Measurements from ENCODE around the gene PCSK4. TPM values are rescaled to one million over a fixed set of nuclear protein-coding genes. Genes with fewer than 3 reads are reported as not detected.

PCSK4 gene
- total RNA-seq, 1 donor from 2014 or later: 5.4 TPM

DNA sequence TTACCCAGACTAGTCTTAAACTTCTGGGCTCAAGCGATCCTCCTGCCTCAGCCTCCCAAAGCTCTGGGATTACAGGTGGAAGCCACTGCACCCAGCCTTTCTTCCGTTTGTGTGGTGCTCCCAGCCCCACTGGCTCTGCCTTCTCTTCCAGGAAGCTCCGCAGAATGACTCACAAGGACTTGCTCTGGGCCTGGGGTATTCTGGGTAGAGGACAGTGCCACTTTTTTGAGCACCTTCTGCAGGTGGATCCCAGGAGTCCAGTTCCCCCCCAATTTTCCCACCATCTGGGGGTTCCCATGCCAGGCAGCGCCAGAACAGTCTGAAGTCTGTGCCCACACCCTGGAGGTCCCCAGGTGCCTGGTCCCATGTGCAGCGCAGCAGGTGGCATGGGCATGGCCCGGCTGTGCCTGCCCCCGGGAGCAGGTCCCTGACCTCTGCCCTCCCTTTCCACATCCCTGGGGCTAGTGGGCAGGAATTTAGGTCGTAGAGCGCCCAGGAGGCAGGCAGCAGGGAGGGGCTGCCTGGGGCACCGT lies 2.4 kb upstream of the PCSK4 start:
- no peaks in the 10 kb centered on the region for H3K27me3 ChIP-seq
- no peak for TF ChIP-seq POLR2A (IDR thresholded peaks at IDR 0.05)
- TF ChIP-seq POLR2AphosphoS5 (IDR thresholded peaks at IDR 0.05; ENCODE audit: insufficient read depth in 1 of 2, low read depth in 1 of 2): no peak
- TF ChIP-seq, protein P1, sequence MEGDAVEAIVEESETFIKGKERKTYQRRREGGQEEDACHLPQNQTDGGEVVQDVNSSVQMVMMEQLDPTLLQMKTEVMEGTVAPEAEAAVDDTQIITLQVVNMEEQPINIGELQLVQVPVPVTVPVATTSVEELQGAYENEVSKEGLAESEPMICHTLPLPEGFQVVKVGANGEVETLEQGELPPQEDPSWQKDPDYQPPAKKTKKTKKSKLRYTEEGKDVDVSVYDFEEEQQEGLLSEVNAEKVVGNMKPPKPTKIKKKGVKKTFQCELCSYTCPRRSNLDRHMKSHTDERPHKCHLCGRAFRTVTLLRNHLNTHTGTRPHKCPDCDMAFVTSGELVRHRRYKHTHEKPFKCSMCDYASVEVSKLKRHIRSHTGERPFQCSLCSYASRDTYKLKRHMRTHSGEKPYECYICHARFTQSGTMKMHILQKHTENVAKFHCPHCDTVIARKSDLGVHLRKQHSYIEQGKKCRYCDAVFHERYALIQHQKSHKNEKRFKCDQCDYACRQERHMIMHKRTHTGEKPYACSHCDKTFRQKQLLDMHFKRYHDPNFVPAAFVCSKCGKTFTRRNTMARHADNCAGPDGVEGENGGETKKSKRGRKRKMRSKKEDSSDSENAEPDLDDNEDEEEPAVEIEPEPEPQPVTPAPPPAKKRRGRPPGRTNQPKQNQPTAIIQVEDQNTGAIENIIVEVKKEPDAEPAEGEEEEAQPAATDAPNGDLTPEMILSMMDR (IDR thresholded peaks at IDR 0.05): no peak
- no peaks in the 10 kb centered on the region for H3K9me3 ChIP-seq
- DNase-seq (ENCODE audit: extremely low spot score in 2 of 2): no peak
- no peaks in the 10 kb centered on the region for H3K36me3 ChIP-seq
- H3K4me1 ChIP-seq: peaks cover 16% of the 10 kb centered on the region
- intact Hi-C loops (cut with DNase I): no loop called here
- no peak overlapping the region for H3K4me3 ChIP-seq
- no peak overlapping the region for H3K27ac ChIP-seq

DNA sequence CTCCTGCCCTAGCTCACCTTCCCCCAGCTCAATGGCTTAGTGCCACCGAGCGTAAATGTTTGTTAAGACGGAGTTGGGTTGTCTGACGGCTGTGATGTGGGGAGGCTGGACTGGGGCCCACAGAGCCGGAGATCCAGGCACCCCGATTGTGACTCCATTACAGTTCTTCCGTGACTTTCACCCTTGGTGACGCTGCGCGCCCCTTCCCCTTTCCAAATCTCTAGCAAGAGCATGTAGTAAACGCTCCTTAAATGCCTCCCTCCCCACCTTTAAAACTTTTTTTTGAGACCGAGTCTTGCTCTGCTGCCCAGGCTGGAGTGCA lies 1.7 kb upstream of the PCSK4 start:
- no peak for TF ChIP-seq POLR2A (IDR thresholded peaks at IDR 0.05)
- no peak for TF ChIP-seq POLR2AphosphoS5 (IDR thresholded peaks at IDR 0.05; ENCODE audit: insufficient read depth in 1 of 2, low read depth in 1 of 2)
- Histone ChIP-seq H3K36me3 (no peaks in the 10 kb centered on the region), H3K9me3 (no peaks in the 10 kb centered on the region), H3K4me1 (peaks cover 16% of the 10 kb centered on the region), H3K27me3 (no peaks in the 10 kb centered on the region), H3K27ac (no peak overlapping the region), H3K4me3 (peak overlapping the region in 1 of 2 donors; percentile 74)
- DNase-seq (ENCODE audit: extremely low spot score in 2 of 2): no peak
- intact Hi-C loops (cut with DNase I): no loop called here

- intact Hi-C loops (cut with DNase I): no loop called here
- H3K27me3 ChIP-seq: no peaks in the 10 kb centered on the region
- H3K4me3 ChIP-seq: peak within 1 kb of the TSS; percentile 54 to 74
- H3K27ac ChIP-seq: peak within 1 kb of the TSS; percentile 74
- TF ChIP-seq, protein P1 (IDR thresholded peaks at IDR 0.05): no peak
- peaks cover 16% of the 10 kb centered on the region for H3K4me1 ChIP-seq
- H3K9me3 ChIP-seq: no peaks in the 10 kb centered on the region
- no peaks in the 10 kb centered on the region for H3K36me3 ChIP-seq
- no peak for DNase-seq (ENCODE audit: extremely low spot score in 2 of 2)
Measured at GRCh38 chr19:1491114-1491848, 1.1 kb upstream of the PCSK4 start, which contains the start of gene REEP6. Gene REEP6, plus strand, starts transcription at chr19:1491181. Its CDS starts 89 bp downstream, at chr19:1491270.

- H3K4me3 ChIP-seq: peak overlapping the region; percentile 52 to 54
- H3K36me3 ChIP-seq: no peaks in the 10 kb centered on the region
- no peak for DNase-seq (ENCODE audit: extremely low spot score in 2 of 2)
- peak overlapping the region; percentile 74 for H3K27ac ChIP-seq
- H3K9me3 ChIP-seq: no peaks in the 10 kb centered on the region
- H3K4me1 ChIP-seq: peaks cover 16% of the 10 kb centered on the region
- TF ChIP-seq, protein P1 (IDR thresholded peaks at IDR 0.05): no peak
- TF ChIP-seq POLR2AphosphoS5 (IDR thresholded peaks at IDR 0.05; ENCODE audit: insufficient read depth in 1 of 2, low read depth in 1 of 2): no peak
- TF ChIP-seq POLR2A (IDR thresholded peaks at IDR 0.05): no peak
- H3K27me3 ChIP-seq: no peaks in the 10 kb centered on the region
- intact Hi-C loops (cut with DNase I): no loop called here
Measured at GRCh38 chr19:1489463-1490310, 463 bp downstream of the PCSK4 start.

GRCh38 chr19:1488282-1488601 lies 1.9 kb downstream of the PCSK4 start:
- Histone ChIP-seq H3K27ac (no peak overlapping the region), H3K4me1 (peaks cover 16% of the 10 kb centered on the region), H3K27me3 (no peaks in the 10 kb centered on the region), H3K36me3 (no peaks in the 10 kb centered on the region), H3K9me3 (no peaks in the 10 kb centered on the region), H3K4me3 (no peak overlapping the region)
- intact Hi-C loops (cut with DNase I): no loop called here
- DNase-seq (ENCODE audit: extremely low spot score in 2 of 2): no peak
- TF ChIP-seq, protein P1 (IDR thresholded peaks at IDR 0.05): no peak
- no peak for TF ChIP-seq POLR2A (IDR thresholded peaks at IDR 0.05)
- no peak for TF ChIP-seq POLR2AphosphoS5 (IDR thresholded peaks at IDR 0.05; ENCODE audit: insufficient read depth in 1 of 2, low read depth in 1 of 2)

Data from vagina (tissue), 2 donors.